Panc1 (cell line): Measurements from ENCODE around the gene SLC25A29. TPM values are rescaled to one million over a fixed set of nuclear protein-coding genes. Genes with fewer than 3 reads are reported as not detected.

Experiments used
- ATAC-seq: fragments of 200-7000 bp; cut with Tn5 transposase; 2 replicates; pipeline ENCODE4 v1.9.1; 2020; ENCODE audit warnings: mild to moderate bottlenecking, moderate library complexity
- BruUV-seq: library from RNA; stranded (reverse); fragments of 400-500 nt; replicated peaks from 2 replicates; lab custom pipeline; 2021; lab: Mats Ljungman, UMichigan
- CTCF ChIA-PET: fragments of 300-600 bp; sonication (Branson Sonifier 250); formaldehyde crosslinking; loops from one replicate; lab custom pipeline; 2022; ENCODE audit warnings: antibody characterized with exemption; lab: Charles Lee
- POLR2A ChIA-PET: fragments of 300-600 bp; sonication (Branson Sonifier 250); formaldehyde crosslinking; loops from one replicate; lab custom pipeline; 2022; ENCODE audit warnings: antibody characterized with exemption; lab: Charles Lee
- DNase-seq: peaks from one replicate; pipeline ENCODE4 v3.0.0-alpha.2; 2010; ENCODE audit warnings: low read depth, low spot score
- H3K27ac ChIP-seq: 2 replicates; pipeline ENCODE4 v1.5.1; 2011; ENCODE audit warnings: mild to moderate bottlenecking, low read length, inconsistent platforms
- H3K27me3 ChIP-seq: fragments of 200-500 bp; sonication (Bioruptor generic); 2 replicates; pipeline ENCODE4 v1.6.0; 2014; ENCODE audit warnings: low read length, inconsistent platforms; ENCODE audit not compliant: control insufficient read depth, insufficient read depth
- H3K36me3 ChIP-seq: fragments of 200-500 bp; sonication (Bioruptor generic); 2 replicates; pipeline ENCODE4 v1.5.1; 2014; ENCODE audit warnings: inconsistent platforms, mild to moderate bottlenecking, low read length, moderate library complexity; ENCODE audit not compliant: control insufficient read depth, insufficient read depth
- H3K4me1 ChIP-seq: 2 replicates; pipeline ENCODE4 v1.5.1; 2011; ENCODE audit warnings: inconsistent platforms, mild to moderate bottlenecking, low read length, moderate library complexity; ENCODE audit not compliant: control insufficient read depth, insufficient read depth
- H3K4me3 ChIP-seq, 2 experiments: 2 replicates each; pipeline ENCODE4 v1.5.1; 2011 to 2012; ENCODE audit warnings: low read depth in 2 of 2, low read length in 2 of 2, mild to moderate bottlenecking in 2 of 2, inconsistent platforms in 1 of 2, moderate library complexity in 1 of 2
- H3K9me3 ChIP-seq: fragments of 200-500 bp; sonication (Bioruptor generic); 2 replicates; pipeline ENCODE4 v1.5.1; 2014; ENCODE audit warnings: low read depth, mild to moderate bottlenecking, inconsistent platforms, low read length, moderate library complexity; ENCODE audit not compliant: control insufficient read depth, insufficient read depth
- POLR2AphosphoS5 ChIP-seq: IDR thresholded peaks from 2 replicates; pipeline ENCODE4 v1.6.1; 2012; ENCODE audit warnings: mild to moderate bottlenecking, low read depth, low read length, moderate library complexity
- SIN3A ChIP-seq: IDR thresholded peaks from 2 replicates; pipeline ENCODE4 v1.6.1; 2012; ENCODE audit warnings: low read depth, mild to moderate bottlenecking, low read length, moderate library complexity, borderline replicate concordance; ENCODE audit not compliant: insufficient read depth
- TCF7L2 ChIP-seq: IDR thresholded peaks from 2 replicates; pipeline ENCODE4 v1.6.1; 2011; ENCODE audit warnings: mild to moderate bottlenecking, low read depth, low read length, inconsistent platforms
- in situ Hi-C: cut with HindIII; loops from 2 replicates; pipeline ENCODE4 v1.10.0; 2016; ENCODE audit warnings: low sequenced_read_pairs, low pct_unique_long_range_greater_than_20kb
- intact Hi-C: fragments of 100-400 bp; cut with micrococcal nuclease; formaldehyde crosslinking; loops from one replicate; pipeline ENCODE4 v1.10.0; 2022; ENCODE audit not compliant: unreplicated experiment
- total RNA-seq: library from RNA; stranded (reverse); gene quantifications from one replicate; pipeline ENCODE4 v1.2.1, GENCODE V29; 2021; ENCODE audit not compliant: unreplicated experiment
- TF ChIP-seq, protein P1 (sequence below): fragments of 450-650 bp; IDR thresholded peaks from 2 replicates; pipeline ENCODE4 v1.5.1; 2017; ENCODE audit warnings: mild to moderate bottlenecking
- TF ChIP-seq, protein P2 (sequence below), 2 experiments: IDR thresholded peaks; 2 replicates each; pipeline ENCODE4 v1.6.1; 2011 to 2012; ENCODE audit warnings: low read depth in 2 of 2, control low read depth in 1 of 2, low read length in 1 of 2, mild to moderate bottlenecking in 1 of 2, moderate library complexity in 1 of 2; ENCODE audit not compliant: insufficient read depth in 1 of 2

Gene SLC25A29
- total RNA-seq, 1 experiment from 2014 or later = 33.6 TPM

DNA sequence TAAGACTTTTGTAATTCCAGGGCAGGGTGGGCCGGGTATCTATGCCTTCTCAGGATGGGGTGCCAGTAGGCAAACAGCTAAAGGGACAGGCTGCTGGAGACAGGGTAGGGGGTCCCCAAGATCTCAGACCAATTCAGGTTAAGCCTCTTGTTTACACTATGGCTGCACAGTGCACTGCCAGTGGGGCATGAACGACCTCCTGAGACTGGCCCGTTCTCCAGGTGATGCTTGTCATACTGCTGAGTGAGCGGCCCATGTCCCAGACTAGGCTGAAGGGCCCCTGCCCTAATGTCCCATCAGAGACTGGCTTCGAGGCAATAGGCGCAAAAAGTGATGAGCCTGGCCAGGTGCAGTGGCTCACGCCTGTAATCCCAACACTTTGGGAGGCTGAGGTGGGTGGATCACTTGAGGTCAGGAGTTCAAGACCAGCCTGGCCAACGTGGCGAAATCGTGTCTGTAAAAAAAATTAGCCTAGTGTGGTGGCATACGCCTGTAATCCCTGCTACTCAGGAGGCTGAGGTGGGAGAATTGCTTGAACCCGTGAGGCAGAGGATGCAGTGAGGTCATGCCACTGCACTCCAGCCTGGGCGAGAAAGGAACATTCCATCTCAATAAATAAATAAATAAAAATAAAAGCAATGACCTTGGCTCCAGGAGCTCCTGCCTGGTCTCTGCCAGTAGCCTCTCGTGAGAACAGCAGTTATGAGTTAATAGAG lies 12.6 kb downstream of the SLC25A29 start:
- POLR2A ChIA-PET = no interaction called here
- H3K36me3 ChIP-seq = no peaks in the 10 kb centered on the region

DNA sequence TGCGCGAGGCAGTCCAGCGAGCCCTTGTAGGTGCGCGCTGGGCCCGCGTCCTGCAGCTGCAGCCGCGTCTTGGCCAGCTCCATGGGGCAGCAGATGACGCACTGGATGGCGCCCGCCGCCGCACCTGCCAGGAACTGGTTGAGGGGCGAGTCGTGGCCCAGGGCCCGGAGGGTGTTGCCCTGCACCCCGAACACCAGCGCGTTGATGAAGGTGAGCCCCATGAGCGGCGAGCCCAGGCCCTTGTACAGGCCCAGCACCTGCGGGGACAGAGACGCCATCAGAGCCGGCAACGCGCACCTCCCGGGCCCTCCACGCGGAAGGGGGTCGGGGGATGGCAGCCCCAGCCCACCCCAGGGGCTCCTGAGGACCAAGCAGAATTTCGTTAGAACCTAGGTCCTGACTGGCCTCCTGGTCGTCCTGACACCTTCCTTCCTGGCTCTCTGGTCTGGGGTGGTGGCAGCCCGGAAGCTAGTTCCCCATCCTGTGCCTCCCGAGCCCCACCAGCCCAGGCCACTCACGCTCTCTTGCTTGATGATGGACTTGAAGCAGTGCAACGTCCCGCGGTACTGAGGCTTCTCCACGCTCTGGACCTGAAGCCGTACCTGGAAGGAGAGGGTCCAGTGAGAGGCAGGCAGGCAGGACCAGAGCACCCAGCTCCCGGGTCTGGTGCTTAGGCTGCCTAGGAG lies 13.3 kb downstream of the SLC25A29 start:
- H3K27ac ChIP-seq = no peak overlapping the region
- POLR2A ChIA-PET = no interaction called here
- DNase-seq (no peak), ATAC-seq (no peak)
- no peak overlapping the region for H3K4me3 ChIP-seq
- H3K27me3 ChIP-seq = no peaks in the 10 kb centered on the region
- no TSS peak for BruUV-seq
- CTCF ChIA-PET = no interaction called here
- in situ Hi-C loops = no loop called here
- intact Hi-C loops = no loop called here
- peaks cover 5% of the 10 kb centered on the region for H3K4me1 ChIP-seq
- no peaks in the 10 kb centered on the region for H3K36me3 ChIP-seq
- H3K9me3 ChIP-seq = no peaks in the 10 kb centered on the region
- TF ChIP-seq, protein P1, sequence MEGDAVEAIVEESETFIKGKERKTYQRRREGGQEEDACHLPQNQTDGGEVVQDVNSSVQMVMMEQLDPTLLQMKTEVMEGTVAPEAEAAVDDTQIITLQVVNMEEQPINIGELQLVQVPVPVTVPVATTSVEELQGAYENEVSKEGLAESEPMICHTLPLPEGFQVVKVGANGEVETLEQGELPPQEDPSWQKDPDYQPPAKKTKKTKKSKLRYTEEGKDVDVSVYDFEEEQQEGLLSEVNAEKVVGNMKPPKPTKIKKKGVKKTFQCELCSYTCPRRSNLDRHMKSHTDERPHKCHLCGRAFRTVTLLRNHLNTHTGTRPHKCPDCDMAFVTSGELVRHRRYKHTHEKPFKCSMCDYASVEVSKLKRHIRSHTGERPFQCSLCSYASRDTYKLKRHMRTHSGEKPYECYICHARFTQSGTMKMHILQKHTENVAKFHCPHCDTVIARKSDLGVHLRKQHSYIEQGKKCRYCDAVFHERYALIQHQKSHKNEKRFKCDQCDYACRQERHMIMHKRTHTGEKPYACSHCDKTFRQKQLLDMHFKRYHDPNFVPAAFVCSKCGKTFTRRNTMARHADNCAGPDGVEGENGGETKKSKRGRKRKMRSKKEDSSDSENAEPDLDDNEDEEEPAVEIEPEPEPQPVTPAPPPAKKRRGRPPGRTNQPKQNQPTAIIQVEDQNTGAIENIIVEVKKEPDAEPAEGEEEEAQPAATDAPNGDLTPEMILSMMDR = no peak
- no peak for TF ChIP-seq SIN3A
- TF ChIP-seq, protein P2, sequence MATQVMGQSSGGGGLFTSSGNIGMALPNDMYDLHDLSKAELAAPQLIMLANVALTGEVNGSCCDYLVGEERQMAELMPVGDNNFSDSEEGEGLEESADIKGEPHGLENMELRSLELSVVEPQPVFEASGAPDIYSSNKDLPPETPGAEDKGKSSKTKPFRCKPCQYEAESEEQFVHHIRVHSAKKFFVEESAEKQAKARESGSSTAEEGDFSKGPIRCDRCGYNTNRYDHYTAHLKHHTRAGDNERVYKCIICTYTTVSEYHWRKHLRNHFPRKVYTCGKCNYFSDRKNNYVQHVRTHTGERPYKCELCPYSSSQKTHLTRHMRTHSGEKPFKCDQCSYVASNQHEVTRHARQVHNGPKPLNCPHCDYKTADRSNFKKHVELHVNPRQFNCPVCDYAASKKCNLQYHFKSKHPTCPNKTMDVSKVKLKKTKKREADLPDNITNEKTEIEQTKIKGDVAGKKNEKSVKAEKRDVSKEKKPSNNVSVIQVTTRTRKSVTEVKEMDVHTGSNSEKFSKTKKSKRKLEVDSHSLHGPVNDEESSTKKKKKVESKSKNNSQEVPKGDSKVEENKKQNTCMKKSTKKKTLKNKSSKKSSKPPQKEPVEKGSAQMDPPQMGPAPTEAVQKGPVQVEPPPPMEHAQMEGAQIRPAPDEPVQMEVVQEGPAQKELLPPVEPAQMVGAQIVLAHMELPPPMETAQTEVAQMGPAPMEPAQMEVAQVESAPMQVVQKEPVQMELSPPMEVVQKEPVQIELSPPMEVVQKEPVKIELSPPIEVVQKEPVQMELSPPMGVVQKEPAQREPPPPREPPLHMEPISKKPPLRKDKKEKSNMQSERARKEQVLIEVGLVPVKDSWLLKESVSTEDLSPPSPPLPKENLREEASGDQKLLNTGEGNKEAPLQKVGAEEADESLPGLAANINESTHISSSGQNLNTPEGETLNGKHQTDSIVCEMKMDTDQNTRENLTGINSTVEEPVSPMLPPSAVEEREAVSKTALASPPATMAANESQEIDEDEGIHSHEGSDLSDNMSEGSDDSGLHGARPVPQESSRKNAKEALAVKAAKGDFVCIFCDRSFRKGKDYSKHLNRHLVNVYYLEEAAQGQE (IDR thresholded peaks at IDR 0.05; ENCODE audit: insufficient read depth in 1 of 2, low read depth in 2 of 2, low read length in 1 of 2) = no peak

More for the DNA sequence above, 12.6 kb downstream of the SLC25A29 start:
- intact Hi-C loops (no loop called here), in situ Hi-C loops (no loop called here)
- ATAC-seq (no peak), DNase-seq (no peak)
- no peak overlapping the region for H3K4me3 ChIP-seq
- peaks cover 5% of the 10 kb centered on the region for H3K4me1 ChIP-seq
- CTCF ChIA-PET = no interaction called here
- TF ChIP-seq SIN3A (no peak), POLR2AphosphoS5 (no peak), TCF7L2 (no peak)
- TF ChIP-seq, protein P1 = no peak
- TF ChIP-seq, protein P2 (IDR thresholded peaks at IDR 0.05; ENCODE audit: insufficient read depth in 1 of 2, low read depth in 2 of 2, low read length in 1 of 2) = no peak
- H3K27ac ChIP-seq = no peak overlapping the region
- H3K9me3 ChIP-seq = no peaks in the 10 kb centered on the region
- no peaks in the 10 kb centered on the region for H3K27me3 ChIP-seq
- no TSS peak for BruUV-seq
